Upper lobe of right lung (tissue), 1 donor: Measurements from ENCODE around the gene SYT13. TPM values are rescaled to one million over a fixed set of nuclear protein-coding genes. Genes with fewer than 3 reads are reported as not detected.

Experiments used
- ATAC-seq: fragments of 200-7000 bp; cut with Tn5 transposase; one replicate; pipeline ENCODE4 v1.9.1; 2020; ENCODE audit warnings: mild to moderate bottlenecking, moderate library complexity
- DNase-seq: peaks from one replicate; pipeline ENCODE4 v3.0.0-alpha.2; 2020
- H3K27ac ChIP-seq: fragments of 200-600 bp; one replicate; pipeline ENCODE4 v1.8.0; 2022
- H3K27me3 ChIP-seq: fragments of 200-600 bp; one replicate; pipeline ENCODE4 v1.8.0; 2022; ENCODE audit warnings: mild to moderate bottlenecking
- H3K36me3 ChIP-seq: fragments of 200-600 bp; one replicate; pipeline ENCODE4 v1.8.0; 2022
- H3K4me1 ChIP-seq: fragments of 200-600 bp; one replicate; pipeline ENCODE4 v1.8.0; 2022
- H3K4me3 ChIP-seq: fragments of 200-600 bp; one replicate; pipeline ENCODE4 v1.8.0; 2022; ENCODE audit warnings: mild to moderate bottlenecking
- H3K9me3 ChIP-seq: fragments of 200-600 bp; one replicate; pipeline ENCODE4 v1.8.0; 2022
- CTCF ChIP-seq: fragments of 200-600 bp; IDR thresholded peaks from one replicate; pipeline ENCODE4 v1.8.0; 2022; ENCODE audit warnings: antibody characterized with exemption
- intact Hi-C: fragments of 100-400 bp; cut with DNase I; formaldehyde crosslinking; loops from one replicate; pipeline ENCODE4 v1.11.0; 2022
- total RNA-seq: library from RNA; stranded (reverse); fragmentation: NEBNext Ultra II Directional; extraction: Animal tissue kit (Norgen Biotek cat#: 25700); gene quantifications from one replicate; pipeline ENCODE4 v1.2.1, GENCODE V29; 2021
- donor health status: DM: no; HTN: yes; CAD: no; lungs with severe emphysema.

Gene SYT13
- total RNA-seq, 1 donor from 2014 or later: not detected

- H3K4me1 ChIP-seq: no peaks in the 10 kb centered on the region
- H3K9me3 ChIP-seq: no peaks in the 10 kb centered on the region
- no peaks in the 10 kb centered on the region for H3K36me3 ChIP-seq
- H3K27ac ChIP-seq: no peak overlapping the region
- no peak overlapping the region for H3K4me3 ChIP-seq
- H3K27me3 ChIP-seq: peaks cover 4% of the 10 kb centered on the region
- ATAC-seq (no peak), DNase-seq (no peak)
- TF ChIP-seq CTCF: no peak
- intact Hi-C loops: no loop called here
Observed at GRCh38 chr11:45319077-45319476, 32.9 kb upstream of the SYT13 start.

DNA sequence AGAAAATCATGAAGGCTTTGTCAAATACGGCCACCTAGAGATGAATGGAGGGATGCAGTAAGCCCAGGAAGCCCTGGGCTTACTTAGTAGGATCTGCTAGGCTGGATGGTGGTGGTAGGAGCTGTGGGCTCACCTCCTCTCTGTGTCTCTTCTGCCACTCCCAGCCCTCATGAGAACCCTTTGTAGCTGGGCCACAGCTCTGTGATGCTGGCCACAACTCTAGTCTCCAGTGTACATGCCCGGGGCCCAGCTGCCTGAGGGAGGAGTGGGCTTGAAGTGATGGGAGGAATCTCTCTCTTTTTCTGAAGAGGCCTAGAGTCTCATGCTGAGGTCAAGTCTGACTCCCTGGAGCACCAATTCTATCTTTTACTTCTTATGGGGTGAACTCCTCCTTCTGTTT is 32.4 kb upstream of the SYT13 start:
- H3K9me3 ChIP-seq: no peaks in the 10 kb centered on the region
- no peak overlapping the region for H3K27ac ChIP-seq
- no peak for DNase-seq
- H3K36me3 ChIP-seq: no peaks in the 10 kb centered on the region
- peaks cover 4% of the 10 kb centered on the region for H3K27me3 ChIP-seq
- H3K4me1 ChIP-seq: no peaks in the 10 kb centered on the region
- ATAC-seq: no peak
- H3K4me3 ChIP-seq: no peak overlapping the region
- no peak for TF ChIP-seq CTCF
- intact Hi-C loops: no loop called here

DNA sequence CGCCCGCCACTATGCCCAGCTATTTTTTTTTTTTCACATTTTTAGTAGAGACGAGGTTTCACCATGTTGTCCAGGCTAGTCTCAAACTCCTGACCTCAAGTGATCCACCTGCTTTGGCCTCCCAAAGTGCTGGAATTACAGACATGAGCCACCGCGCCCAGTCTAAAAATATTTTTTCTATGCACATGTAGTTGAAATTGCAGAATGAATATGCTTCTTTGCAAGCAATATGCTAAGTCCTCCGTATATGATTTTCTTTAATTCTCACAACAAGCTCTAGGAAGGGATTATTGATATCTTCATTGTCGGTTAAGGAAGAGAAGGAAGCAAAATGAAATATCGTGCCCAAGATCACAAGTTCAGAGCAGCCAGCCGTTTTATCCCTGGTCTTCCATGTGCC is 30.1 kb upstream of the SYT13 start:
- Histone ChIP-seq H3K36me3 (no peaks in the 10 kb centered on the region), H3K9me3 (no peaks in the 10 kb centered on the region), H3K27me3 (peaks cover 4% of the 10 kb centered on the region), H3K27ac (no peak overlapping the region), H3K4me3 (no peak overlapping the region), H3K4me1 (no peaks in the 10 kb centered on the region)
- no peak for TF ChIP-seq CTCF
- no peak for ATAC-seq
- intact Hi-C loops: no loop called here
- DNase-seq: no peak

- Histone ChIP-seq H3K4me1 (no peaks in the 10 kb centered on the region), H3K27ac (no peak overlapping the region), H3K27me3 (peaks cover 4% of the 10 kb centered on the region), H3K36me3 (no peaks in the 10 kb centered on the region), H3K9me3 (no peaks in the 10 kb centered on the region), H3K4me3 (no peak overlapping the region)
- intact Hi-C loops: no loop called here
- TF ChIP-seq CTCF: no peak
- no peak for DNase-seq
- ATAC-seq: no peak
Observed at GRCh38 chr11:45314900-45315299, 28.8 kb upstream of the SYT13 start.

DNA sequence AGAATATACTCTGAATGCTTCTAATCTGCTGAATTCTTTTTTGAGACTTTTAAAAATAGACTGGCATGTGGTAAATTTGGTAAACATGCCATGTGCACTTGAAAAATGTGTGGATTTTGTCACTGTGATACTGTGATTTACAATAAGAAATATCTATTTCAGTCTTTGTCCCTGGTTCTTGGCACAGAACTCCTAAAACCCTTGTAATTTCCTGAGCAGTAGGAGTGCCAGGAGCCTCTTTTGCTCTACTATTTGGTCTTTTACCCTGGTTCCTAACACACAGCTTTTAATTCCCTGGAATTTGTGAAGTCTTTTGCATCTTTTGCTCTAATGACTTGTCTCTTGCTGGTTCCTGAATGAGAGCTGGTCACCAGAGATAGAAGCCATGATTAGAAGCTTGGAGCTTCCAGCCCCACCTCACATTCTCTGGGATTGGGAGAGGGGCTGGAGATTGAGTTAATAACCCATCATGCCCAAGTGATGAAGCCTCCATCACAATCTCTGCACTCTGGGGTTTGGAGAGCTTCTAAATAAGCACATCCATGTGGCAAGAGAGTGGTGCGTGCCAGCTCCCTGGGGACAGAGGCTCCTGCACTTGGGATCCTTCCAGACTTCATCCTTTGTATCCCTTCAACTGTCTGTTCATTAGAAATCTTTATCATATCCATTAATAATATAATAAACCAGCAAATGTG is 27.2 kb upstream of the SYT13 start:
- intact Hi-C loops: no loop called here
- no peak for TF ChIP-seq CTCF
- H3K27me3 ChIP-seq: peaks cover 4% of the 10 kb centered on the region
- H3K4me1 ChIP-seq: no peaks in the 10 kb centered on the region
- H3K9me3 ChIP-seq: no peaks in the 10 kb centered on the region
- no peak overlapping the region for H3K4me3 ChIP-seq
- H3K27ac ChIP-seq: no peak overlapping the region
- no peaks in the 10 kb centered on the region for H3K36me3 ChIP-seq
- DNase-seq (no peak), ATAC-seq (no peak)
